Globus pallidus (tissue), 1 donor: ENCODE data around the gene FLRT2.

Source experiments
- DNase-seq: peaks from one replicate; pipeline ENCODE4 v3.0.0-alpha.2; 2015; ENCODE audit warnings: low spot score

FLRT2 gene

GRCh38 chr14:85529803-85530574 lies at the start of gene FLRT2:
Gene FLRT2 (plus strand): TSS chr14:85530144. CDS start chr14:85621515, 91,371 bp downstream.
- DNase-seq: no peak

DNA sequence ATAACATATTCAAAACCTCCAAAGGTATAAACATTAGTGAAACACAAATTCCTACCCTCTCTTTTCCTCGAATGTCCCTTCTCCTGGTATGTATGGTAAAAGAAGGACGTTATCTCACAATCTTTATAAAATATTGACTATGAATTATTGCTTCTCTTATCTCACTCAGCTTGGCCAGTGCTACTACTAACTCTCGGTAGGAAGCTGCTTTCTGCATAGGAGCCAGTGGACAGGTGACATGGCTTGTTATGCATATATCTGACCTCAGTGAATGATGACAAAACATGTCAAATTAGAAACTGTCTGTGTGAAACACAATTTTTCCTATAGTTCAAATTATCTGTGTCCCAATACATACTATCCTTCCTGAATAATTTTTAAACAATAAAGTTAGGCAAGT lies 48.5 kb upstream of the FLRT2 start:
- no peak for DNase-seq

DNA sequence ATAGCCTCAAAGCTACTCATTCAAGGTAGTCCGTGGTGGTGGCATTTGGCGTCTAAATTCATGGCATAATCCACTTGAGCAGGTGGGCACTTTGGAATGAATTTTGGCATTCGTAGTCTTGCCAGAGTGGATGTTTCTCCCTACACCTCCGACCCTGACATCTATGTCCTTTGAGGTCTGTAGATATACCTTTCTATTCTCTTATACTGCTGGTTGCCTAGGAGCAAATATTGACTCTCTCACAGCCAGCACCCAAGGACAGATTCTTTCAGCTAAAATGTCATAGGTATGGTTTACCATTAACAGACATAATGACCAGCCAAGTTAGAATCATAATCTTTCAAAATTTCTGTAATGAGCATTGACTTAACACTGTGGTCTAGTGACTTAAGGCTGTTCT lies 47.4 kb upstream of the FLRT2 start:
- no peak for DNase-seq

- DNase-seq: no peak
Measured at GRCh38 chr14:85483037-85483436, 46.9 kb upstream of the FLRT2 start.

DNA sequence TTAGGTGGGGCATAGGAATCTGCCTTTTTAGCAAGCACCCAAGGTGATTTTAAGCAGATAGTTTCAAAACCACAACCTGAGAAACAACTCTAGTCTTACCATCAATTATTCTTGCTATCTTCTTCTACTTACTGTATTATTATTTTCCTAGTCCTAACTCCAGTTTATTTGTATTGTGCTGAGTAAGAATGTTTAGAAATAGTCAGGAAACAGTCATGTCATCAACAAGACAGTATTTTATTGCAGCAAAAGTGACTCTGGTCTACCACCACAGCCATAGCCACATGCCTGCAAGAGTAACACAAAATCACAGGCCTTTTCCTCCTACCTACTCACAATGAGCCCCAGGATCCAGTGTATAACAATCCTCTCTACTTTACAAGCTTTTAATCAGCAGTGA lies 46.3 kb upstream of the FLRT2 start:
- DNase-seq: no peak

- no peak for DNase-seq
Measured at GRCh38 chr14:85487215-85487614, 42.7 kb upstream of the FLRT2 start.

DNA sequence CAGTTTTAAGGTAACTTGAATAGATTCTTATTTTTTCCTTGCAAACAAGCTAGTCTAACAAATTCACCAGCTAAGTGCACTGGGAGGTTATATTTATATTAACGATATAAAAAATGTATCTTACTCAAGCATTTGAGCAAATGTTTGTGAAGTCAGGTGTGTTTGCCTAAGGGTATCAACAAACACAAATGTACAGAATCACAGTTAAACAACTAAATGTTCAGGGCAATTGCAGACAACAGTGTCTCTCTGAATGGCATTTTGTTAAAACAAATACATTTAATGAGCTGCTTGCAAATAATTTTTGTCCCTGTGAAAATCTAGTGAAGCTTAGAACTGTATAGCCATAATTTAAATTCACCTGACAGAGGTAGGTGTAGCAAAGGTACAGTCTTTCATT lies 28.2 kb upstream of the FLRT2 start:
- no peak for DNase-seq

DNA sequence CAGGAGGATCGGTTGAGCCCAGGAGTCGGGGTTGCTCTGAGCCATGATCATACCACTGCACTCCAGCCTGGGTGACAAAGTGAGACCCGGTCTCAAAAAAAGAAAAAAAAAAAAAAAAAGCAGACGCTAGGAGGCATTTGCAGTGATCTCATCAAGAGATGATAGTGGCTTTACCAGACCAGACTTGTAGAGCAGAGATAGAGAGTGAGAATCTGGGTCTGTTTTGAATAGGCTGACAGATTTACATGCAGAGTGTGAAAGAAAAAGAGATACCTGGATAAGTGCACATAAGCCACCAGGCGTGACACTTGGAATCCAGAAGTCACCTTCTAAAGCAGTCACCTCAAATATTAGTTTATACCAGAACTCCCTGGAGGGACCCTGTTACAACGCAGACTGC lies 21.1 kb upstream of the FLRT2 start:
- DNase-seq: no peak

DNA sequence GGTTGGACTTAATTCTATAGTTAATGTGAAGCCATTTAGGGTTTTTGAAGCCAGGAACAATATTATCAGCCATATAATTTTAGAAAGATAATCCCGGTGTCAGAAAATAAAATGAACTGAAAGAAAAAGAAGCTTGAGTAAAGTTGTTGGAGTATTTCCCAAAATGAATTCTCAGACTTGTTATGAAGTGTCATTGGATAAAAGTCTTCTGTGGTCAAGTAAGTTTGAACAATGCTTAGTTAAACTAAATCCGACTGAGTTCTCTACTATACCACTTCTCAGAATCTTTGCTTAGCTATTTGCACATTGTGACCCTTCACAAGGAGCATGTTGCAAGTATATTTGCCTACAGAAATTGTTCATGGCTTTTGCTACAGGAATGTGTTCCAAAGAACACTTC lies 17.5 kb upstream of the FLRT2 start:
- no peak for DNase-seq

DNA sequence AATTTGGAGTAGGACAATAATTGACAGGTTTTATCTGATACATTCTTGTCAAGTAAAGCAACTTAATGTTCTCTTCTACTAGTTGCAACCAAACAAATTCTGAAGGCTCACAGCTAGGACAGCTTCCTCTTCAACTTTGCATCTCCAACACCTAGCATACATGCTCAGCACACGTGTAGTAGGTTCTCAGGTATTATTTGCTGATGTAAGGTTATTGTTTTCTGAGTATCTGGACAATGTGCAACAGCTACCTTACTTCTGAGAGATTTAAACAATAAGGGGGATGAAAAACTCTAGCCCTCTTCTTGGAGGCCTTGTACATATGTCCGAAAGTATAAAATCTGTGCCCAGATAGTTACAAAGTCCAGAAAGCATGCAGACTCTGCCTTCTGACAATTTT lies 15.5 kb upstream of the FLRT2 start:
- no peak for DNase-seq

DNA sequence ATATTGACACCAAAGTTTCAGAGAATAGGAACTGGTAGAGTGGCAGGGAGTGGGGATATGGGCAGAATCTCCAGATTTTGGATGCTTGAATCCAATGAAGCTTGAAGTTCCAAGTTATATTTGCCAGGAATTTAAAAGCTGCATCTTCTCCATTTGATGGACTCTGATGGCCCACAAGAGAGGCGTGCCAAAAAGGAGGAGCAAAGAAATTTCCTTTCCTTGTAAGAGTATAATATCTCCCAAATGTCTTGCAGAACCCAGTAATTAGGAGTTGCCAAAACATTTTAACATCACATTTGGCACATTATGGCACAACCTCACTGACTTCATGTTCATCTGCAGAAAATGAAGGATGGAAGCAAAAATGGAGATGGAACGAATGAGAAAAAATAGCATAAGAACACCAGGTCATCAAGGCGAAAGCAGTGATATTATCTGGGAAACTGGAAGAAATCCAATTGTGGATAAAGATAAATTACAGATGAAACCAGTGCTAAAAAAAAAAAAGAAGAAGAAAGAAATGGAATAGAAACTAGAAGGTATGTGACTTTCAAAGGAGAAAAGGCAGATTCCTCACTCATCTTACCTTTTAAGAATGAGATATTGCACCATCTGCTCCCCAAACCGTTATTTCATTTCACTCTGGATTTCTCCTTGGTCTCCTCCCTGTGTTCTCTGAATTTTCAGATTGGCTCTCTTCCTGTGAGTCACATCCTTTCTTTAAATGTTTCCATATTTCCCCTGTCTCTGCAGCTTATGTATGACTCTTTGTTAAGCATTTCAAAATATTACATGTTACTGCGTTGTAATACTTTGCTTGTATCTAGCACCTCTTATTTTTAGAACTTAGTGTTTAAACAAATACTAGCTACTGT lies 13.5 kb upstream of the FLRT2 start:
- DNase-seq: no peak

- DNase-seq: no peak
Measured at GRCh38 chr14:85517114-85517688, 12.7 kb upstream of the FLRT2 start.

DNA sequence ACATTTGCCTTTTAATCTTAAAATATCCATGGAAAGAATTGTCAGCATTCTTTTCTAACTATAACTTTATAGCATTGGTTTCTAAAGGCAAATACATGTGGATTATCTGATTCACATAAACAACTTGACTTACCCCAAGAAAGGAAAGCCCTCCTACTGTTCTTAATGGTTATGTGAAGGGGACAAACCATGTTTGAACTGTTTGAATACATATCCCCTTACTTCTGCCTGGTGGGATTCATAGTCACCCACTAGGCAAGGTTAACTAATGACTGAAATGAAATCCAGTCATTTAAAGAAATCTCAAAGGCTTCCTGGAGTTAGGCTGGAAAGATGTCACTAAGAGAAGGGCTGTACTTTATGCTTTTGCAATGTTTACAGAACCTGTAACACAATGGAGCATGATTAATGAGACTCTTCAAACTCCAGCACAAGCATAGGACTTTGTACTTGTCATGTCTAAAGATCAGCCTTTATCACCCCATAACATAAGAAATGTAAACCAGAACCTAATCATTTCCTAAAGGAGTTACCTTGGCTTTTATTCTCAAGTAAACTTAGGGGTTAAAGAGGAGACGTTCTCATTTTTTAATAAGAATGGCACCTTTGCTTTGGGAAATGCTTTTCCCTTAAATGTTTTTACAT lies 10.2 kb upstream of the FLRT2 start:
- DNase-seq: no peak

DNA sequence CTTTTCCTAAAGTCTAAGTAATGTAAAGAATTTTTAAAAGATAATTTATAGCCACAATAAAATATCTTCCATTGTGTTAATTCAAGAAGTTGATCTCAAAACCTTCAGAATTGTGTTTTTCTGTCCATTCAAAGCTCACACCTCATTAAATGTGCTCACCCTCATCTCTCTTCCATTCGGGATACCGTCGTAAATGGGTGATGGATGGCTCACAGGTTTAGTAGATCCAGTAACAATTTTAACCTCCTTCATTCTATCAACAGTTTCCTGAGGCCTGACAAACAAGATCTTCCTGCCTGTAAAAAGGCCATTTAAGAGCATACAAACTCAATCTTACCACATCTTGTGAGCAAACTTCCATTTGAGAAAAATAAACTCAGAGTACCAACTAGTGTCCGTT lies 9.4 kb upstream of the FLRT2 start:
- DNase-seq: no peak

DNA sequence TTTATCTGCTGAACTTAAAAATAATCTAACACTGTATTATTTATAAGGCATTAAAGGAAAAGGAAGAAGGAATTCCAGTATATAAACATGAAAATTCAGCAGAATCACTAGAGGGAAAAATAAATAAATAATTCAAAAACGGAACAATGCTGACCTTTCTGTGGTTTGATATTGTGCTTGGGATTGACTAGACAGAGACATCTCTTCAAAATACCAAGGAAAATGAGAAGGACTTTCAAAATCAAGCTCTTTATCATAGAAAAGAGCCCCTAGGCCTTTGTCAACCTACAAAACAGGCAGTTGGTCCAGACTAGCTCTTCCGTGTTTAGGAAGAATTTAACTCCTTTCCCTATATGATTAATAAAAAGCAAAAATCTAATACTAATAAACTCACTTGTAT lies 6.3 kb upstream of the FLRT2 start:
- DNase-seq: no peak

DNA sequence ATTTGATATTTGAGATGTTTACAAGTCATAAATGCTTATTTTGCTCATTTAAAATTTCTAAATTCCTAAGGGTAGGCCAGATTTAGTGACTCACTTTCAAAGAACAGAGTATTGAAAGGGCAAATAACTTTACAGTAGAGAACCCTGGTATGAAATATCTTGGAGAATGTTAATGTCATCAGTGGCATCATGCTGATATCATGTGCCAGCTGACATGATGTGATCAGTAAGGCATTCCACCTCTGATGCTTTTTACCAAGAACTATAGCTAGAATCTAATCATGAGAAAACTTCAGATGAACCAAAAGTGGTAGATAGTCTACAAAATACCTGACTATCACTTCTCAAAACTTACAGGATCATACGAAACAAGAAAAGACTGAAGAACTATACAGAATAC lies 2.9 kb upstream of the FLRT2 start:
- DNase-seq: no peak

GRCh38 chr14:85527445-85528035 lies 2.4 kb upstream of the FLRT2 start:
- no peak for DNase-seq

- peak; percentile 47 for DNase-seq
Measured at GRCh38 chr14:85528080-85528896, 1.7 kb upstream of the FLRT2 start.

DNA sequence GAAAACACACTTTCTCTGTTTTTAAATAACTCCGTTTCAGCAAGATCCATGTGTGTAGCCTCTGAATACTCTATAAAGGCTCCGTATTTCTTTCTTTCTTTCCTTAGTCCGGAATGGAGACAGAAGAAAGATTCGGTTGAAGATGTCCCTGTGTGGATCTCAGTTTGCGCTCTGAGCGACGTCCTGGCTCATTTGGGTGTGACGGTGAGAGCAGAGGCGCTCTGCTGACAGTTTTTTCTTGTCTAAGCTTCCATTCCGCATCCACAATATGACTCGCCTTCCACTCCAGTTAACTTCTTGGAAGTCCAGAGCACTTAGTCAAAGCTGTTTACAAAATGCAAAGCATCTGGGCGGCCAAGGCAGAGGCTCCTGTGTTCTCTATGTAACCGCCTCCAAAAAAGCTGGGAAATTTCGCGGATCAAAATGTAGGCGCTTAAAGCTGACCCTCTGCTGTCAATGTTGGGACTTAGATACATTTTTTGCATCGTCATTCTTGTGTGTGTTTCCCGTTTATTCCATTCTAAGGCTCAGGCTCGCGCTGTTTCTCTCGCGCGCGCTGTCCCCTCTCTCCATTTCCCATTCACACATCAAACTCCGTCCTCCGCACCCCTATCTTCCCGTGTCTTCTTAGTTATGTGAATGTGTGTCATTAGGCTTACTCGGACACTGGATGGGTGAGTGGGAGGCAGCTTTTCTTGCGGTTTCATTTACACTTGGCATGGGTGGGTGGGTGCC lies 880 bp upstream of the FLRT2 start:
- no peak for DNase-seq

GRCh38 chr14:85530626-85531025 lies 682 bp downstream of the FLRT2 start:
- no peak for DNase-seq
